ENCODE measurements around the gene SNED1.
A peak's percentile ranks its signal among the peaks of the same experiment; 100 is the strongest.

Gene SNED1

DNA sequence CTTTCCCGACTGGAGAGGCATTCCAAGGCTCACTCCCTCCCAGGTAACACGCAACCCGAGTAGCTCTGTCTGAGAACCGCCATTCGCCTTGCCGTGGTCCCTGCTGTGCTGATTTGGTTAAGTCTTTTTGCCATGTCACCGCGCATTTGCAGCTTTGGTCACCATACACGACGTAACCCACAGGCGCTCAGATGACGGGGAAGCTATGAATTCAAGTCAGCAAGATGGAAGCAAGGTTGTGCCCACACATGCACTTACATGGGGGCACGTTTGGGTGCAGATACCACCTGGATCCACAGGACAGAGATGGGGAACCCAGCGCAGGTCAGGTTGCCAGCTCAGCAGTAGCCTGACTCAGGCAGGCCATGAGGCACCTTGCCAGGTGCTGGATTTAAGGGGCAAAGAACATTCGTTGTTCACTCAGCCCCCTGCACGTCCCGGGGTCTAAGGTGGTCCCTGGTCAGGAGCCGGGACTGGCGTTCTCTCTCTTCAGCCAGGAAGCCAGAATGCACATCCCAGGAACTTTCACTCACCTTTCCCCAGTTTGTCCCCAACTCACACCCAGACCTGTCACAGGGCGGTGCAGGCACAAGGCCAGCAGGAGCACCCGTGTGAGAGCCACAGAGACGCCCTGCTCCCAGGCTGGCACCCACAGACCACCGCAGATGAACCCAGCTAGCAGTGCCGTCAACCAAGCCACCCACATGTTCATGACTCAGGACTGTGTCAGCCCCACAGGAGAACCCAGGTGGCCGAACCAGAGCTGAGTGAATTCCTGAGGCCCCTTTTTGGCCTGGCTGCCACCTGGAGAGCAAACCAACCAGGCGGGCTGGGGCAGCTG is 19.9 kb downstream of the SNED1 start:
- TF ChIP-seq POU2F2 (IDR thresholded peaks at IDR 0.05; ENCODE audit: low read depth, low read length), result no peak
- TF ChIP-seq POLR2A (IDR thresholded peaks at IDR 0.05; ENCODE audit: low read depth, low read length), result no peak
- TF ChIP-seq TAF1 (IDR thresholded peaks at IDR 0.05; ENCODE audit: low read depth, low read length), result no peak
- no peak for TF ChIP-seq SPI1 (IDR thresholded peaks at IDR 0.05; ENCODE audit: low read depth, low read length)
- DNase-seq (ENCODE audit: insufficient read length, low spot score) (no peak), FAIRE-seq (no peak)

DNA sequence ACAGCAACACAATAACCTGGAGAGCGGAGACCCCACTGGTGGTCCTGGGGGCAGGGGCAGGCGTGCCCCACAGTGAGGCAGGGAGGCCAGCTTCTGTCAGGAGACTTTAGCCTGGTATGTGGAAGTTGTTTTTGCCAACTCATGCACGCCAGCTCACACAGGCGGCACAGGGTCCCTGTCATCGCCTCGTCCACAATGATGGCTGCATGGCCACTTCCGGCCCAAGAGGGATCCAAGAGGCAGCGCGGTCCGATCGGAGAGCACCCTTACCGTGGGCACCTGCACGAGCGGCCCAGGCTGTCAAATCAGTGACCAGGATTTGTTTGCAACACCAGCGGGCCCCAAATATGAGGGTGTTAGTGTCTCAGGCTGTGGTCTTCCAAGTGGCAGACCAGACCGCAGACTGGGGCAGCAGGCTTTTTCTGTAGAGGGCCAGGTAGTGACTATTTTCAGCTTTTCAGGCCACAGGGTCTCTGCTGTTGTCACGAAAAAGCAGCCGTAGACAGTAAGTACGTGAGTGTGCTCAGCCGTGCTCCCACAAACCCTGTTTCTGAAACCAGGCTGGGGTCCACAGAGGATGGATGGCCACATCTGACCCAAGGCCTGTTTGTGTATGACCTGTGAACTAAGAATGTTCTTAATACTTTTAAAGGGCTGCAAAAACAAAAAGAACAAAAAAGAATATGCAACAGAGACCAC is 21.2 kb downstream of the SNED1 start:
- TF ChIP-seq PAX5 (IDR thresholded peaks at IDR 0.05; ENCODE audit: insufficient read depth, low read length, severe bottlenecking) (no peak), POU2F2 (IDR thresholded peaks at IDR 0.05; ENCODE audit: low read depth, low read length) (no peak)
- DNase-seq (ENCODE audit: insufficient read length, low spot score), result no peak
- FAIRE-seq, result no peak

DNA sequence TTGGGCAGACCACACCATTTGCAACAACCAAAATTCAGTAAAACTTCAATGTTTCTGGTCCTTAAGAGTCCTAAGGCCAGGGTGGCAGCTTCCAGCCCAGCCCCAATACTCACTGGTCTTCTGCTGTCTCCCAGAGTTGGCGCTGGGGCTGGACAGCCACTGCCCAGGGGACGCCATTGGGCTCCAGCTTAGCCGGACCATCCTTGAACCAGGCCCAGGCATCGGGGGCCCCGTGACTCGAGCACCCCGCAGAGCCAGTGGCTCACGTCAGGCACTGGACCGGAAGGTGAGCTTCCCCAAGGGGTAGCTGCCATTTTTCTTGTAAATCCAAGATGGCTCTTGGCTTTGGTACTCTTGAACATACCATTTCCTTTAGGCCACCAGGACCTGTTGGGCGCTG is 21.8 kb downstream of the SNED1 start:
- no peak for FAIRE-seq
- no peak for DNase-seq (ENCODE audit: insufficient read length, low spot score)
- TF ChIP-seq POLR2AphosphoS5 (IDR thresholded peaks at IDR 0.05; ENCODE audit: low read depth, low read length), result no peak
- no peak for TF ChIP-seq TAF1 (IDR thresholded peaks at IDR 0.05; ENCODE audit: low read depth, low read length)
- TF ChIP-seq POLR2A (IDR thresholded peaks at IDR 0.05; ENCODE audit: low read depth, low read length), result no peak
- no peak for TF ChIP-seq PAX5 (IDR thresholded peaks at IDR 0.05; ENCODE audit: insufficient read depth, low read length, severe bottlenecking)
- no peak for TF ChIP-seq SPI1 (IDR thresholded peaks at IDR 0.05; ENCODE audit: low read depth, low read length)
- no peak for TF ChIP-seq POU2F2 (IDR thresholded peaks at IDR 0.05; ENCODE audit: low read depth, low read length)

DNA sequence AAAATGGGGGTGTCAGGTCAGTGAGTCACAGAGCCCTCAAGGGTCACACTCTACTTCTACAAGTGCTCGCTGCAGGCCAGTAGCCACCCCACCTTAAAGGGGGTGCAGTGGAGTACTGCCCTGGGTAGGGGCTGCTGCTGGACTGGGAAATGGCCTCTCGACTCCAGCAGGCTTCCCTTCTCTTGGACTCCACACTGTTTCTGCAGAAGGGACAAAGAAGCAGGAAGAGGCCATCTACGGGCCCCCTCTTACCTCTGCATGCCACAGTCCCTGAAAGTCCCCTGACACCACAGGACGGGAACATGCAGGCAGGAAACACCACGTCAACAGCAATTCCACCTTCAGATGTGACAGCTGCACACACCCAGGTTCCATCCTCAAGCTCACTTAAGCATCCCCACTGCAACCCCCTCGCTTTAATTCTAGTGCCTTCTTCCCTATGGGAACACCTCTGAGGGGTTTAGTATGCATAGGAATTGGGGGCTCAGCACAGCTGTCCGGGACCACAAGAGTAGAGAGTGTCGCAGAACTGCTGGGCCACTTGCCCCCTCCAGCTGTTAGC is 22.3 kb downstream of the SNED1 start:
- TF ChIP-seq PAX5 (IDR thresholded peaks at IDR 0.05; ENCODE audit: insufficient read depth, low read length, severe bottlenecking) (no peak), TAF1 (IDR thresholded peaks at IDR 0.05; ENCODE audit: low read depth, low read length) (no peak), POLR2AphosphoS5 (IDR thresholded peaks at IDR 0.05; ENCODE audit: low read depth, low read length) (no peak), POLR2A (IDR thresholded peaks at IDR 0.05; ENCODE audit: low read depth, low read length) (no peak), SPI1 (IDR thresholded peaks at IDR 0.05; ENCODE audit: low read depth, low read length) (no peak), POU2F2 (IDR thresholded peaks at IDR 0.05; ENCODE audit: low read depth, low read length) (no peak)
- FAIRE-seq (no peak), DNase-seq (ENCODE audit: insufficient read length, low spot score) (no peak)

DNA sequence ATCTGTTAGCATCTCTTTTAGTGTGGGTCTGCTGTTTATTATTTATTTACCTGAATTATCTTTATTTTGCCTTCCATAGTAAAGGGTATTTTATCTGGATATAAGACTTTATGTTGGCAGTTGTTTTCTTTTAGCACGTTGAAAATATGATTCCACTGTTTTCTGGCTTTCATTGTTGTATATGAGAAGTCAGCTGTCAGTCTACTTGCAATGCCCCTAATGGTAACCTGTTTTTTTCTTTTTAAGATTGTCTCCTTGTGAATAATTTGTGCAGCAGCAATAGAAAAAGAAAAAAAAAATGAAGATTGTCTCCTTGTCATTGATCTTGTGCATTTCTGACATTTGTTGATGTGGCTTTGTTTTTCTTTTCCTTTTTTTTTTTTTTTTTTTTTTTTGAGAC is 27.2 kb downstream of the SNED1 start:
- no peak for FAIRE-seq
- TF ChIP-seq POU2F2 (IDR thresholded peaks at IDR 0.05; ENCODE audit: low read depth, low read length), result no peak
- DNase-seq (ENCODE audit: insufficient read length, low spot score), result no peak

DNA sequence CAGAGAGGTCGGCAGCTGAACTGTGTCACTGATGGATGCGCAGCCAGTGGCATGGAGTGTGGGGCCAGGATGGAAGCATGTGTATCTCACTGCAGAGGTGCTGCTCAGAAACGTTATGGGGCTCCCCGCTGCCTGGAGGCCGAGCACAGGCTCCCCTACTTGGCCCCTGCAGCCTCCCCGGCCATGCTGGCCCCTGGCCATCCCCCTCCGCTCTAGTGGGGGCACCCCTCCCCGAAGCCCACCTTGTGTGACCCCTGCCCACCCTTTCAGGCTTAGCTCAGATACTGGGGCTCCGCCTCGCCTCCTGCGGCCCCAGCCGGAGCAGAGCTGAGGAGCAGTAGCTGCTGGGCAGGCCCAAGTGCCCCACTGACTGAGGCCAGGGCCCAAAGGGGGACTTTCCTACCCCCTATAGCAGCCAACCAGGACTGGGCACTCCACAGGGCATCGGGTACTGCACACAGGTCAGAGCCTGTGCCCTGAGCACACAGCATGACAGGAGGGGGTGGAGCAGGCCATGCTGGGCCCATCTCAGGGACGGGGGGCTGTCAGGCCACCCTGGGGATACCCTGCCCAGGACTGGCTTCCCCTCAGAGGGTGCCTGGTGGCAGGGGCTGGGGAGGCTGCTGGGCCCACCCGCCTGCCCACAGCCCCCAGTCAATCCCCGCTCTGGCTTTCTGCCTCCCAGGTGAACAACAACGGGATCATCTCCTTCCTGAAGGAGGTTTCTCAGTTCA is 31.3 kb downstream of the SNED1 start:
- no peak for FAIRE-seq
- DNase-seq (ENCODE audit: insufficient read length, low spot score), result no peak
- TF ChIP-seq POU2F2 (IDR thresholded peaks at IDR 0.05; ENCODE audit: low read depth, low read length), result no peak
- TF ChIP-seq TAF1 (IDR thresholded peaks at IDR 0.05; ENCODE audit: low read depth, low read length), result no peak
- TF ChIP-seq POLR2AphosphoS5 (IDR thresholded peaks at IDR 0.05; ENCODE audit: low read depth, low read length), result no peak
- no peak for TF ChIP-seq PAX5 (IDR thresholded peaks at IDR 0.05; ENCODE audit: insufficient read depth, low read length, severe bottlenecking)
- TF ChIP-seq SPI1 (IDR thresholded peaks at IDR 0.05; ENCODE audit: low read depth, low read length), result no peak
- no peak for TF ChIP-seq POLR2A (IDR thresholded peaks at IDR 0.05; ENCODE audit: low read depth, low read length)

DNA sequence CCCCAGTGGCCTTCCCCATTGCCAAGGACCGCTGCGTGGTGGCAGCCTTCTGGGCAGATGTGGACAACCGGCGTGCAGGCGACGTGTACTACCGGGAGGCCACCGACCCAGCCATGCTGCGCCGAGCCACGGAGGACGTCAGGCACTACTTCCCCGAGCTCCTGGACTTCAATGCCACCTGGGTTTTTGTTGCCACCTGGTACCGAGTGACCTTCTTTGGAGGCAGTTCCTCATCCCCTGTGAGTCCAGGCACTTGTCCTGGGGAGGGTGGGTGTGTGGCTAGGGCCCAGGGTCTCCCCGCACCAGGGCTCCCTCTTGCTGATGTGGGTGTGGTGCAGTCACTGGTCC is 31.9 kb downstream of the SNED1 start:
- FAIRE-seq (no peak), DNase-seq (ENCODE audit: insufficient read length, low spot score) (no peak)
- TF ChIP-seq POU2F2 (IDR thresholded peaks at IDR 0.05; ENCODE audit: low read depth, low read length), result no peak
- no peak for TF ChIP-seq TAF1 (IDR thresholded peaks at IDR 0.05; ENCODE audit: low read depth, low read length)
- TF ChIP-seq POLR2AphosphoS5 (IDR thresholded peaks at IDR 0.05; ENCODE audit: low read depth, low read length), result no peak
- no peak for TF ChIP-seq POLR2A (IDR thresholded peaks at IDR 0.05; ENCODE audit: low read depth, low read length)
- no peak for TF ChIP-seq PAX5 (IDR thresholded peaks at IDR 0.05; ENCODE audit: insufficient read depth, low read length, severe bottlenecking)
- TF ChIP-seq SPI1 (IDR thresholded peaks at IDR 0.05; ENCODE audit: low read depth, low read length), result no peak

DNA sequence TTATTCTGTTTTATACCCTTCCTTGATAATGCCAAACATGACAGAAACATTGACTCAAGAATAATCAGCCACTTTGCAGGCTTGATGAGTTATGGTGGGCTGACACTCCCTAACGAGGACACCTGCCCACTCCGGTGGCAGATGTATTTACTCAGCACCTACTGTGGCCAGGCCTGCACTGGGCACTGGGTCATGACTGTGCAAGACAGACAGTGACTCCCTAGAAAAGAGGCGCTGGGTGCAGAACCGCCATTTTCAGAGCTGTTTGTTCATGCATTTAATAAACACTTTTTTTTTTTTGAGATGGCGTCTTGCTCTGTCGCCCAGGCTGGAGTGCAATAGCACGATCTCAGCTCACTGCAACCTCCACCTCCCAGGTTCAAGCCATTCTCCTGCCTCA is 32.5 kb downstream of the SNED1 start:
- no peak for DNase-seq (ENCODE audit: insufficient read length, low spot score)
- no peak for FAIRE-seq
- TF ChIP-seq SPI1 (IDR thresholded peaks at IDR 0.05; ENCODE audit: low read depth, low read length) (no peak), POLR2AphosphoS5 (IDR thresholded peaks at IDR 0.05; ENCODE audit: low read depth, low read length) (no peak), PAX5 (IDR thresholded peaks at IDR 0.05; ENCODE audit: insufficient read depth, low read length, severe bottlenecking) (no peak)

DNA sequence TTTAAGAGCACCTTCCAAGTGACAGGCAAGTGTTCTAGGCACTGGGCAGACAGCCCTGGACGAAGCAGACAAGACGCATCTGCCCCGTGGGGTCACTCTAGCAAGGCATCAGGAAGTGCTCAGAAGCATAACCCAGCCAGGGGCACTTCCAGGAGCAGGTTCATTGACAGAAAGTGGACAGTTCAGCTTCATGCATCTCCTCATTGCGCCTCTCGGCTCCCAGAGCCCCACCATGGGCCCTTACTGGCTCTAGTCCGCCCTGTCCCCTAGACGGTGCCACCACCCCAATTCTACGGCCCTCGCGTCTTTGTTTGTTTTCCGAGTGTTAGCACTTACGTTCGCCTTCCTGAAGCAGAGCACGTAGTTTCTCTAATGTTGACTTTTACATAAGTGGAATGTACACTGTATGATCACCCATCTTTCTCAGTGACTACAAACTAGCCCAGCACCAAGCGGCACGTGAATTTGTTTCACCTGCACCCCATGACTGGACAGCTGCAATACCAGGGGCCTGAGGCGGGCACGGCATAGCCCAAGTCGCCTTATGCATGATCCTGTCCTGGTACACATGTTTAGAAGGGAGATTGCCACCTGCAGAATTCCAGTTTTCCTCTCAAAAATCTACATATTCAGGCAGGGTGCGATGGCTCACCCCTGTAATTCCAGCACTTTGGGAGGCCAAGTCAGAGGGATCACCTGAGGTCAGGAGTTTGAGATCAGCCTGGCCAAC is 33.2 kb downstream of the SNED1 start:
- DNase-seq (ENCODE audit: insufficient read length, low spot score) (no peak), FAIRE-seq (peak; percentile 23)
- TF ChIP-seq POLR2AphosphoS5 (IDR thresholded peaks at IDR 0.05; ENCODE audit: low read depth, low read length) (no peak), TAF1 (IDR thresholded peaks at IDR 0.05; ENCODE audit: low read depth, low read length) (no peak), SPI1 (IDR thresholded peaks at IDR 0.05; ENCODE audit: low read depth, low read length) (no peak), POU2F2 (IDR thresholded peaks at IDR 0.05; ENCODE audit: low read depth, low read length) (no peak), PAX5 (IDR thresholded peaks at IDR 0.05; ENCODE audit: insufficient read depth, low read length, severe bottlenecking) (no peak), POLR2A (IDR thresholded peaks at IDR 0.05; ENCODE audit: low read depth, low read length) (no peak)
